ENCODE measurements around the gene MAVS.
"Not testable (repeated sequence)": the region's sequence is repeated elsewhere in the genome, so short reads cannot be mapped to it uniquely, and the experiment has no call there.

The MAVS gene

DNA sequence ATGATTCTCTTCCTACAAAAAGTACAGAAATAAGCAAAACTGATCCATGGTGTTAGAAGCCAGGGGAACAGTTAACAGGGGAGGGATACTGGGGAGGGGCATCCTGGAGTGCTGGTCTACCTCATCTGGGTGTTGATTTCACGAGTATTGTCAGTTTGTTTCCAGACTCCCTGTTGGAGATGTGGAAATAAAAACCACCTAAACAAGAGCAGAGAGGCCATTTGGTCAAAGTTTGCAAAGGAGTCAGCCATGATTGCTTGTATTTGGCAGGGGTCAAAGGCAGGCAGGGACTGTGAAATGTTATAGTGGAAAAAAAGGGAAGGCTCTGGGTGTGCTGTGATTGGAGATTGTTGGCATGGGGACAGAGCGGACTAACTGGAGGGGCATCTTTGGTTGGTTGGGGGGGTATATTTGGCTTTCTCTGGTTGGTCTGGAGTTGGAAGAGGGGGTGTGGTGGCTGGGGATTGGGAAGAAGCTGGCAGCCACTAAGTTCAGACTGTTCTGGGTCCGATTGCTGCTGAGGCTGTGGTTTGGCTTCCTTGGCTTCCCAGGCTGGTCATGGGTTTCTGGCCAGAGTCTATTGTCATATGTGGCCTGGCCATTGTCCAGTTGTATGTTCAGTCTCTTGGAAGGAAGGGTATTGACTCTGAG lies 27.7 kb downstream of the MAVS start (continued):
- TF ChIP-seq OSR1 (CRISPR knock-in tag; IDR thresholded peaks at IDR 0.05) (no peak), RARB (CRISPR knock-in tag; IDR thresholded peaks at IDR 0.05) (no peak), ZNF70 (CRISPR knock-in tag; IDR thresholded peaks at IDR 0.05) (no peak), ZC3H10 (CRISPR knock-in tag; IDR thresholded peaks at IDR 0.05) (no peak), ZFP30 (CRISPR knock-in tag; IDR thresholded peaks at IDR 0.05) (no peak), ESRRG (CRISPR knock-in tag; IDR thresholded peaks at IDR 0.05) (no peak), TCF4 (CRISPR knock-in tag; IDR thresholded peaks at IDR 0.05; ENCODE audit: borderline replicate concordance) (no peak), ZNF8 (CRISPR knock-in tag; IDR thresholded peaks at IDR 0.05) (no peak), CSDC2 (CRISPR knock-in tag; IDR thresholded peaks at IDR 0.05) (no peak), ARNTL (CRISPR knock-in tag; IDR thresholded peaks at IDR 0.05; ENCODE audit: borderline replicate concordance, low read depth) (no peak), ZNF565 (CRISPR knock-in tag; conservative IDR thresholded peaks at IDR 0.05; ENCODE audit: low read depth) (no peak)
- TF ChIP-seq, protein P1, sequence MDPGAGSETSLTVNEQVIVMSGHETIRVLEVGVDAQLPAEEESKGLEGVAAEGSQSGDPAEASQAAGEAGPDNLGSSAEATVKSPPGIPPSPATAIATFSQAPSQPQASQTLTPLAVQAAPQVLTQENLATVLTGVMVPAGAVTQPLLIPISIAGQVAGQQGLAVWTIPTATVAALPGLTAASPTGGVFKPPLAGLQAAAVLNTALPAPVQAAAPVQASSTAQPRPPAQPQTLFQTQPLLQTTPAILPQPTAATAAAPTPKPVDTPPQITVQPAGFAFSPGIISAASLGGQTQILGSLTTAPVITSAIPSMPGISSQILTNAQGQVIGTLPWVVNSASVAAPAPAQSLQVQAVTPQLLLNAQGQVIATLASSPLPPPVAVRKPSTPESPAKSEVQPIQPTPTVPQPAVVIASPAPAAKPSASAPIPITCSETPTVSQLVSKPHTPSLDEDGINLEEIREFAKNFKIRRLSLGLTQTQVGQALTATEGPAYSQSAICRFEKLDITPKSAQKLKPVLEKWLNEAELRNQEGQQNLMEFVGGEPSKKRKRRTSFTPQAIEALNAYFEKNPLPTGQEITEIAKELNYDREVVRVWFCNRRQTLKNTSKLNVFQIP (CRISPR knock-in tag; IDR thresholded peaks at IDR 0.05; ENCODE audit: borderline replicate concordance, low read depth), result no peak

- no peak for ATAC-seq
- no peak for TF ChIP-seq ZFP3 (CRISPR knock-in tag; IDR thresholded peaks at IDR 0.05)
- TF ChIP-seq, protein P2, sequence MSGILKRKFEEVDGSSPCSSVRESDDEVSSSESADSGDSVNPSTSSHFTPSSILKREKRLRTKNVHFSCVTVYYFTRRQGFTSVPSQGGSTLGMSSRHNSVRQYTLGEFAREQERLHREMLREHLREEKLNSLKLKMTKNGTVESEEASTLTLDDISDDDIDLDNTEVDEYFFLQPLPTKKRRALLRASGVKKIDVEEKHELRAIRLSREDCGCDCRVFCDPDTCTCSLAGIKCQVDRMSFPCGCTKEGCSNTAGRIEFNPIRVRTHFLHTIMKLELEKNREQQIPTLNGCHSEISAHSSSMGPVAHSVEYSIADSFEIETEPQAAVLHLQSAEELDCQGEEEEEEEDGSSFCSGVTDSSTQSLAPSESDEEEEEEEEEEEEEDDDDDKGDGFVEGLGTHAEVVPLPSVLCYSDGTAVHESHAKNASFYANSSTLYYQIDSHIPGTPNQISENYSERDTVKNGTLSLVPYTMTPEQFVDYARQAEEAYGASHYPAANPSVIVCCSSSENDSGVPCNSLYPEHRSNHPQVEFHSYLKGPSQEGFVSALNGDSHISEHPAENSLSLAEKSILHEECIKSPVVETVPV (CRISPR knock-in tag; IDR thresholded peaks at IDR 0.05), result no peak
Measured at GRCh38 chr20:3875378-3875974, 28.8 kb downstream of the MAVS start.

DNA sequence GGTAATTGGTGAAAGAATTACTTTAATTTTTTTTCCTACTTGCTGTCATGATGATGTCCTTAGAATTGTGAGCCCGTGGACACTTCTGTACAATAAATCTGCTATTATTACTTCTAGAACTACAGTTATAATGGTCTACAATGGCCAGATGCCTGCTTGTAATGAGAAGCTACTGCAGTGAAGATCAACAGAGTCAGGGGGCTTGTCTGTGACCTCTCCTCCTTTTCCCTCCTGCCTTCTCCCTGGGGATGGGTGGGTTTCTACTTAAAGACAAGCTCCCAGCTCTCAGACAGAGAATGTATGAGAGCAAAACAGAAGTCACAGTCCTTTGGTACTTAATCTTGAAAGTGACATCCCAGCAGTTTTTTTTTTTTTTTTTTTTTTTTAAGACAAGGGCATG lies 29.4 kb downstream of the MAVS start:
- ATAC-seq, result no peak
- TF ChIP-seq ZC3H10 (CRISPR knock-in tag; IDR thresholded peaks at IDR 0.05), result no peak

GRCh38 chr20:3876676-3877075 lies 30.0 kb downstream of the MAVS start:
- TF ChIP-seq, protein P2 (CRISPR knock-in tag; IDR thresholded peaks at IDR 0.05), result no peak
- no peak for TF ChIP-seq ZNF565 (CRISPR knock-in tag; conservative IDR thresholded peaks at IDR 0.05; ENCODE audit: low read depth)
- no peak for TF ChIP-seq BACH2 (CRISPR knock-in tag; IDR thresholded peaks at IDR 0.05; ENCODE audit: borderline replicate concordance)
- no peak for TF ChIP-seq PPARA (CRISPR knock-in tag; IDR thresholded peaks at IDR 0.05; ENCODE audit: borderline replicate concordance)
- TF ChIP-seq ZNF70 (CRISPR knock-in tag; IDR thresholded peaks at IDR 0.05), result no peak
- no peak for TF ChIP-seq GLIS3 (CRISPR knock-in tag; IDR thresholded peaks at IDR 0.05)
- no peak for TF ChIP-seq TOX (CRISPR knock-in tag; IDR thresholded peaks at IDR 0.05; ENCODE audit: borderline replicate concordance)
- TF ChIP-seq PATZ1 (CRISPR knock-in tag; IDR thresholded peaks at IDR 0.05; ENCODE audit: borderline replicate concordance), result no peak
- TF ChIP-seq, protein P3, sequence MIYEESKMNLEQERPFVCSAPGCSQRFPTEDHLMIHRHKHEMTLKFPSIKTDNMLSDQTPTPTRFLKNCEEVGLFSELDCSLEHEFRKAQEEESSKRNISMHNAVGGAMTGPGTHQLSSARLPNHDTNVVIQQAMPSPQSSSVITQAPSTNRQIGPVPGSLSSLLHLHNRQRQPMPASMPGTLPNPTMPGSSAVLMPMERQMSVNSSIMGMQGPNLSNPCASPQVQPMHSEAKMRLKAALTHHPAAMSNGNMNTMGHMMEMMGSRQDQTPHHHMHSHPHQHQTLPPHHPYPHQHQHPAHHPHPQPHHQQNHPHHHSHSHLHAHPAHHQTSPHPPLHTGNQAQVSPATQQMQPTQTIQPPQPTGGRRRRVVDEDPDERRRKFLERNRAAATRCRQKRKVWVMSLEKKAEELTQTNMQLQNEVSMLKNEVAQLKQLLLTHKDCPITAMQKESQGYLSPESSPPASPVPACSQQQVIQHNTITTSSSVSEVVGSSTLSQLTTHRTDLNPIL (CRISPR knock-in tag; IDR thresholded peaks at IDR 0.05; ENCODE audit: low read depth), result no peak
- TF ChIP-seq, protein P1 (CRISPR knock-in tag; IDR thresholded peaks at IDR 0.05; ENCODE audit: borderline replicate concordance, low read depth), result no peak
- no peak for TF ChIP-seq ESRRG (CRISPR knock-in tag; IDR thresholded peaks at IDR 0.05)
- TF ChIP-seq ZFP3 (CRISPR knock-in tag; IDR thresholded peaks at IDR 0.05), result no peak
- TF ChIP-seq RARB (CRISPR knock-in tag; IDR thresholded peaks at IDR 0.05), result no peak
- no peak for TF ChIP-seq SNAI2 (CRISPR knock-in tag; IDR thresholded peaks at IDR 0.05)
- no peak for ATAC-seq

GRCh38 chr20:3878921-3879274 lies 32.3 kb downstream of the MAVS start:
- ATAC-seq, result not testable (repeated sequence)
